ENCODE measurements around the gene GPC6.
A peak's percentile ranks its signal among the peaks of the same experiment; 100 is the strongest.

The GPC6 gene

GRCh38 chr13:94120878-94121277 is 894.3 kb downstream of the GPC6 start:
- H3K27me3 ChIP-seq (ENCODE audit: insufficient read depth, poor library complexity, severe bottlenecking), result no peaks in the 10 kb centered on the region
- DNase-seq (ENCODE audit: low read depth in 1 of 2, low spot score in 1 of 2), result no peak
- TF ChIP-seq REST (IDR thresholded peaks at IDR 0.05; ENCODE audit: insufficient replicate concordance, low read depth) (no peak), GABPA (IDR thresholded peaks at IDR 0.05; ENCODE audit: low read depth) (no peak), POLR2AphosphoS5 (IDR thresholded peaks at IDR 0.05; ENCODE audit: low read depth) (no peak), SPI1 (IDR thresholded peaks at IDR 0.05; ENCODE audit: borderline replicate concordance, low read depth) (no peak), CTCF (IDR thresholded peaks at IDR 0.05; ENCODE audit: insufficient read depth, low read length) (no peak)
- no peak overlapping the region for H3K27ac ChIP-seq (replicated peaks)
- no peak overlapping the region for H3K4me3 ChIP-seq (replicated peaks; ENCODE audit: insufficient read depth, low read length)

- Histone ChIP-seq H3K27me3 (ENCODE audit: insufficient read depth, poor library complexity, severe bottlenecking) (no peaks in the 10 kb centered on the region), H3K27ac (replicated peaks) (no peak overlapping the region), H3K4me3 (replicated peaks; ENCODE audit: insufficient read depth, low read length) (no peak overlapping the region)
- DNase-seq (ENCODE audit: low read depth in 1 of 2, low spot score in 1 of 2), result no peak
- TF ChIP-seq POLR2AphosphoS5 (IDR thresholded peaks at IDR 0.05; ENCODE audit: low read depth), result no peak
- TF ChIP-seq CTCF (IDR thresholded peaks at IDR 0.05; ENCODE audit: insufficient read depth, low read length), result no peak
- no peak for TF ChIP-seq GABPA (IDR thresholded peaks at IDR 0.05; ENCODE audit: low read depth)
Measured at GRCh38 chr13:94121686-94122085, 895.1 kb downstream of the GPC6 start.

- no peak for DNase-seq (ENCODE audit: low read depth in 1 of 2, low spot score in 1 of 2)
- no peak for TF ChIP-seq CTCF (IDR thresholded peaks at IDR 0.05; ENCODE audit: insufficient read depth, low read length)
- TF ChIP-seq SPI1 (IDR thresholded peaks at IDR 0.05; ENCODE audit: borderline replicate concordance, low read depth), result peak; percentile 22; the same call in 1 of the 2 replicates
- no peaks in the 10 kb centered on the region for H3K27me3 ChIP-seq (ENCODE audit: insufficient read depth, poor library complexity, severe bottlenecking)
- H3K27ac ChIP-seq (replicated peaks), result no peak overlapping the region
- H3K4me3 ChIP-seq (replicated peaks; ENCODE audit: insufficient read depth, low read length), result no peak overlapping the region
Measured at GRCh38 chr13:94122300-94122915, 895.8 kb downstream of the GPC6 start.

GRCh38 chr13:94123557-94123956 is 897.0 kb downstream of the GPC6 start:
- TF ChIP-seq CTCF (IDR thresholded peaks at IDR 0.05; ENCODE audit: insufficient read depth, low read length) (no peak), GABPA (IDR thresholded peaks at IDR 0.05; ENCODE audit: low read depth) (no peak), REST (IDR thresholded peaks at IDR 0.05; ENCODE audit: insufficient replicate concordance, low read depth) (no peak), SPI1 (IDR thresholded peaks at IDR 0.05; ENCODE audit: borderline replicate concordance, low read depth) (no peak), POLR2AphosphoS5 (IDR thresholded peaks at IDR 0.05; ENCODE audit: low read depth) (no peak)
- Histone ChIP-seq H3K27ac (replicated peaks) (no peak overlapping the region), H3K4me3 (replicated peaks; ENCODE audit: insufficient read depth, low read length) (no peak overlapping the region), H3K27me3 (ENCODE audit: insufficient read depth, poor library complexity, severe bottlenecking) (no peaks in the 10 kb centered on the region)
- no peak for DNase-seq (ENCODE audit: low read depth in 1 of 2, low spot score in 1 of 2)

All from HL-60 (cell line).